DMS 273 (cell line): Measurements from ENCODE around the gene MREG.
"Not testable (repeated sequence)": the region's sequence is repeated elsewhere in the genome, so short reads cannot be mapped to it uniquely, and the experiment has no call there.

Experiments
- DNase-seq: peaks from one replicate; lab custom pipeline; 2025; ENCODE audit not compliant: unreplicated experiment; lab: John Stamatoyannopoulos, UW

Gene MREG

DNA sequence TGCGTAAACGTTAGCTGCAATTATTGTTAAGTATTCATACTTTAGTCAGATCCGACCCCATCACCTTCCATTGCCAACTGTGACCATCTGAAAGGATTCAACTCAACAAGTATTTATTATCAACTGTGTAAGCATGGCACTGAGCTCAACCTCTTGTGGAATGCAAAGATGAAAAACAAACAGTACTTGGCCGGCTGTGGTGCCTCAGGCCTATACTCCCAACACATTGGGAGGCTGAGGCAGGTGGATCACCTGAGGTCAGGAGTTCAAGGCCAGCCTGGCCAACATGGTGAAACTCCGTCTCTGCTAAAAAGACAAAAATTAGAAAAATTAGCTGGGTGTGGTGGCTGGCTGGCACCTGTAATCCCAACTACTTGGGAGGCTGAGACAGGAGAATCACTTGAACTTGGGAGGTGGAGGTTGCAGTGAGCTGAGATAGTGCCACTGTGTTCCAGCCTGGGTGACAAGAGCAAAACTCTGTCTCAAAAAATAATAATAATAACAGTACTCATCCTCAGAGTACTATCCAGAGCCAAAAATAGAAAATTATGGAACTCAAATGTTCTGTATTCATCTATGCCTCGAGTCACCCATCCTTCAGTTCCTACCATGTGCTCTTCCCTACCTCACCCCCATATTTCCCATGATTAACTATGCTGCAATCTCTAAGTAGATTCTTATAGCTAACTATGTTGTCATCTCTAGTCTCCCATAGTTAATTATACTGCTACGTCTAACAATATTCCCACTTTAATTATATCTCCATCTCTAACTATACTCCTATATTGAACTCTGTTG lies 8.6 kb upstream of the MREG start:
- DNase-seq, result no peak

DNA sequence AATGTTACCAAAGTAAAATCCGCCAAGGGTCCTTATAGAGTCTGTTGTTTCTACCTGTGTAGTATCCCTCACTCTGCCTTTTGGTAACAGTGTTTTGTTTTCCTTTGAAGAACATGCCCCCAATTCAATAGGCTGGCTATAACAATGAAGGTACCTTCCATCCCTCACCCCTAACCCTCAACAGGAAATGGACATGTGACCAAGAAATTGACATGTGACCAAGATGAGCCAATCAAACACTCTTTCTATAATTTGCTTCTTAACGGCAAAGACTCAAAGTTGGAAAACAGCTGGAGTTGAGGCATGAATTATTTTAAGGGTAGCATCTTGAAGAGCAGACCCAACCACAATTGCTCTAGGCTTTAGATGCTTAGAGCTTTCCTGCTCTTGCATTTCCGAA lies 5.4 kb upstream of the MREG start:
- no peak for DNase-seq

DNA sequence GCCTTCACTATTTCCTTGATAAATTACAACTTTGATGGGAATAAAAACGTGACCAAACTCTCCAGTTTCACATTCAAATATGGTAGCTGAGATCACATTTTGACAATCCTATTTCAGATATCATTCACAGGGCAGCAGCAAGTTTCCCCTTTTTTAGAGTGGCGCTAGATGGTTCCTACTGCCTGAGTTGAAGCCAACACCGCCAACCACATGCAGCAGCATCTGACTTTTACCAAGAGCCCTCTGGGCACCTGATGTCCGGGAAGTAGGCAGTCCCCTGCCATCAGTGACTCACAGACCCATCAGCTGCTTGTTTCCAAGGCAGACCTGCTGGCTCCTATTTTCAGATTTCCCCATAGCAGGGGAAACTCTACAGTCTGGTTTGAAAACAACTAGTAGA lies 4.0 kb upstream of the MREG start:
- peak; percentile 70 for DNase-seq

DNA sequence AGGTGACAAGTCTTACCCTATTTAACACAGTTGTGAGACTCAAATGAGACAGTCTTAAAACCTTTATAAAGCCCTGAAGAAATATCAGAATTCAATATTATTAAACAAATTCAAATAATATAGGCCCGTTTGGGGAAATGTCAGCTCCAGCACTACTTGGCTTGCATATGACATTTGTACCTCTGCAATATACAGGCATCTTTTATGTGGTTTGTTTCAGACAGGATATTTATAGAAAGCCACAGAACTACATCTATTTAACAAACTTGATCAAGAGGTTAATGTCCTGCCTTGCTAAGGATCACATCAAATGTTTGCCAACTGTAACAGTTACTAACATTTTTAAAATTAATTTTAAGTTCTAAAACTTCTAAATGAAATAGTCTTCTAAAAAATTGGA lies 3.2 kb upstream of the MREG start:
- DNase-seq, result no peak

DNA sequence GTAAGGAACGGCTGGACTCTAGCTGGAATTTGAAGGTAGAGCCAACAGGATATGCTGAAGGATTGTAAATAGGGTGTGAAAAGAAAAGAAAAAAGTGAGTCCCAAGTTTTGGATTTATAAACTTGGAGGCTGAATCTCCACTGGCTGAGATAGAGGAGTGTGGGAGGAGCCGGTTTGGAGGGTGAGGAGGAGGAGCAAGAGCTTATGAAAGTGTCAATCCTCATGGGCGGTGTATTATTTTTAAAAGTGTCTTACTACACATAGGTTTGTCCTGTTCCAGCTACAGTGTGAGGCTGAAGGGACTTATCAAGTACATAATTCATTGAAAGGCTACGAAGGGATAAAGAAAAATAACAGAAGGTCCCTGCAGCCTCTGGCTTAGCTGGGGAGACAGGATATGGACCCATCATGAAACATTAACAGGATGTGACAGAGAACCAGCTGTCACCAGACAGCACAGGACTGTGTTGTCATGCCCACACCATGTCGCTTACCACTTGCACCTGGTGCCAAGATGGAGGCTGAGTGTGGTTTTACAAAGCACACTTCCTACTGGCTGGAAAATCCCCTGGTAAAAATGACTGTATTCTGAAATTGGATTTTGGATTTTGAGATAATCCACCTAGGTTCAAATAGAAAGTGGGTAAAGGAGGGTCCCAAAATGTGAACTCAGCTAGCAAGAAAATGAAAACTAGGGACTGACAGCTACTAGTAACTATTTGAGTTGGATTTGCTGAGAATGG lies 2.5 kb upstream of the MREG start:
- DNase-seq, result peak; percentile 56

DNA sequence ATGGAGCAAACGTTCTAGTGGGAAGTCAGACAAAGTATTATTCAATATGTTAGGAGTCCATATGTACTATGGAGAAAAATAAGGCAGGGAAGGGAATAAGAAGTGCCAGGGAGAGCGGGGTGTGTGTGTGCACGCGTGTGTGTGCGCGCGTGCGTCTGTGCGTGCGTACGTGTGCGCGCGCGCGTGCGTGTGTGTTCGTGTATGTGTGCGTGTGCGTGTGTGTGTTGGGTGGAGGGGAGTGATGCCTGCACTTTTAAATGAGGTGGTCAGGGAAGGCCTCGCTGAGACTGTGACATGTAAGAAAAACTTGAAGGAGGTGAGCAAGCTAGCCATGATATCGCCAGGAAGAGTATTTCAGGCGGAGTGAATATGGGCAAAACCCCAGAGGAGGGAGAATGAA lies 1.6 kb upstream of the MREG start:
- no peak for DNase-seq

DNA sequence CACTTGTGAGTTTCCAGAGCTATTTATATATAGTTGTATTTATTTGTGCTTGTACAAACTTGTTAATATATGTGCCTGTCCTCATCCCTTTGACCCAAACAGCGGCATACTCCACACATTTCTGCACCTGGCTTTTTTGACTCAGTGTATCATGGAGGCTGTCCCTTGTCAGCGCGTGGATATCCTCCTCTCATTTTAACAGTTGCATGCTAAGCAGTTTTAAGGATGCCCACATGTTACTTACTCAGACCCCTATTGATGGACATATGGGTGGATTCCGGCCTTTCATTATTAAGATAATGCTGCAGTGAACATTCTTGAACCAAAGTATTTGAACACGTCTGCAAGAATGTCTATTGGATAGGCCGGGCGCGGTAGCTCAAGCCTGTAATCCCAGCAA lies 655 bp upstream of the MREG start:
- no peak for DNase-seq

DNA sequence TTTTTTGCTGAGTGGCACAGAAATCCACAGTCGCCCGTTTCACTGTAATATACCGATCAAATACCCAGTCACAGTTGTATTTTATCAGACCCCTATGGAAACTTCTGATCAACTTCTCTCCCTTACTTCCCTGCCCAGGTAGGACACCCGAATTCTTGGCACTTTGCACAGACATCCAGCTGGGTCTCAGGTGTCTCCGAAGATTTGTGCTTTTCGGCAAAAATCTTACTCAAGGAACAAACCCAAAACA lies 596 bp downstream of the MREG start:
- no peak for DNase-seq

DNA sequence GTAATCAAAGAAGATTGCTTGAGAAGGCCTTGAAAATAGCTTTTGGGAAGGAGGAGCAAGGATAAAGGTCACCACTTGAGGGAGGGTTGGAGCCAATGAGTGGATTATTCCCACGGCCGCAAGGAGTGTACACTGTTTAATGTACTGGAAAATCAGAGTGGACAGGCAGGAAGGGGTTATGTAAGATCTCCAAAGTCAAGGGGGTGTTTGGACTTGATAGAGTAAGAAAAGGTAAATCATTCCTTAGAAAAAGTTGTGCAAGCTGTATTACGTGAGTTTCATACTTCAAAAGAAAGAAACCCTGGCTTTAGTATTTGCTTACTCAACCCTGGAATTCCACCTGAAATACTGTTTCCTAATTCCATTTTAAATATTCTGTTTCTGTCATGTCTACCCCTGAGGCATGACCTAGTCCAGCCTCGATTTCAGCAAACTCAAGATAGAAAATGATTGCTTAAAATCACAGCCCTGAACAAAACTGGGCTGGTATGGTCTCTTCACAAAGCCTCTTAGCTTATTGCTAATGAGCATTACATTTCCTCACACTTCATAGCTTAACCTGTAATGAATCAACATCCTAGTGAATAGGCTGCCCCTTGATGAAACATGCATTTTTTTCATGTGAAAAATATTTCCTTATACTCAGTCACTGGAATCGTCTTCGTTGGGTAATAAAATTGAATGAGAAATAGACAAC lies 1.1 kb downstream of the MREG start:
- DNase-seq, result peak; percentile 56

DNA sequence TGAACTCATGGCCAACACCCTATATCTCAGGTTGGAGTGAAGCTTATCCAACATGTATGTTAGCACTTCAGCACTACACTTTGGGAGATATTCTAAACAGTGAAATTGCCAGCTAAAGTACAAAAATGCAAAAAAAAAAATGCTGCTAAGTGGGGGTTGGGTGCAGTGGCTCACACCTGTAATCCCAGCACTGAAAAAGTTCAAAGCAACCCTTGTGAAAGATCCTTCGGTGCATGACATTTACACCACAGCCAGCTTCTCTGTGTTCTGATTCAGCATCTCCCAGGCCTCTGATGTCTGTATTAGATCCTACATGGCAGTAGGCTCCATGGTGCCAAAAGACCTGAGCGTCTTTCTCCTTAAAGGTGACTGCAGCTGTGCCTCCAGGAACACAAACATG lies 4.1 kb downstream of the MREG start:
- not testable (repeated sequence) for DNase-seq

DNA sequence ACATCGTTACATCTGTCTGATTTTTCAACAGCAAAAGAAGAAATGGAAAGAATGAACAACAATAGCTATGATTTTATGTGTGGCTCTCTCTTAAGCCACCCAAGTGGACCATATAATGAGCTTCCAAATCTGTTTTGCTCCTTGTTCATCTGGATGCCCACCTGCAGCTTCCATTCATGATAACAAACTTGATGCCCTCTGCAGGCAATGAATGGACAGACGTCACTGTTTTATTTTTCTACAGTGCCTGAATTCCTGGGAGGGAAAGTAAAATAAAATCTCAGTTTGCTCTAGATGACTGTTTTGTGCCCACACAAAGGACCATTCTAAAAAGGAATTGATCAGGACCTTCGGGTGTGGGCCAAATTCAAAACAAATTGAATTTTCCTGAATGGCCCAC lies 5.0 kb downstream of the MREG start:
- peak; percentile 10 for DNase-seq

DNA sequence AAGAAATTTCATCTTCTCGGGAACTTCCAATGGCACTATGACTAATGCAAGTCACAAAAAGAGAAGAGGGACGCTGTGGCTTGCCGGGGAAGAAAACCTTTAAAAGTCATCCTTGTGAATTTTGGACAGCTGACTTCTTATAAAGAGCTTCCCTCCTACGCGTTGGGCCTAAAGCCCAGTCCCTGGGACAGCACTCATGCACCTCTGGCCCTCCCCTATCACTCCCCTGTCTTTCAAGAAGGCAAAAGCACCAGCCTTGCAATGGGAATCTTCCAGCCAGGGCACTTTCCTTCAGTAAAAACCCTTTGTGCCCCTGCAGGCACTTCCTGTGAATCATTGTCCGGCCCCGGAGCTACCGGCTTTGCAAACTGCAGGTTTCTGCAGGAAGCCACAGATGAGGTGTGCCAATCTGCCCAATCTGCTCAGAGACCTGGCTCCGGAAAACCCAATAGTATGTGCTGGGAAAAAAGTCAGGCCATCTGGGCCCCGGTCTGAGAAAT lies 7.1 kb downstream of the MREG start:
- DNase-seq, result peak; percentile 79

DNA sequence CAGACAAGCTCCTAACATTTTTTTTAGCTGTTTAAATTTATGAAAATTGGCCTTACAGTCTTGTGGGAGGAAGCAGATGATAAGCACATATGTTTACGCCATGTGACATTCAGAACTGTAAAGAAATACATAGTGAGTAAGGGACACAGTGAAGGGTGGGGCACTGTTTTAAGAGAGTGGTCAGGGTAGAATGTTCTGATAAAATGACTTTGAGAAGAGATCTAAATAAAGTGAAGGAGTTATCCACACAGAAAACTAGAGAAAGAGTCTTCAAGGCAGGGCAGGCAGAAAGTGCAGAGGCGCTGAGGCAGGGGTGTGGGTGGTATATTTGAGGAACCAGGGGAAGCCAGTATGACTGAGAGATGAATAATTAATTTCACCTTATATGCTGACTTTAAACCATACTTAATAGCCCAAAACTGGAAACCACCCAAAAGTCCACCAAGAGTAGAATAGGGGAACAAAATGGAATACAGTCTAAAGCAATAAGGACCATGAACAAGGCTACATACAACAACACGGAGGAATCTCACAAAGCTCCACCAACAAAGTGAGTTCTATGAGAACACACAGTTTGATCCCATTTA lies 8.6 kb downstream of the MREG start:
- DNase-seq, result no peak

DNA sequence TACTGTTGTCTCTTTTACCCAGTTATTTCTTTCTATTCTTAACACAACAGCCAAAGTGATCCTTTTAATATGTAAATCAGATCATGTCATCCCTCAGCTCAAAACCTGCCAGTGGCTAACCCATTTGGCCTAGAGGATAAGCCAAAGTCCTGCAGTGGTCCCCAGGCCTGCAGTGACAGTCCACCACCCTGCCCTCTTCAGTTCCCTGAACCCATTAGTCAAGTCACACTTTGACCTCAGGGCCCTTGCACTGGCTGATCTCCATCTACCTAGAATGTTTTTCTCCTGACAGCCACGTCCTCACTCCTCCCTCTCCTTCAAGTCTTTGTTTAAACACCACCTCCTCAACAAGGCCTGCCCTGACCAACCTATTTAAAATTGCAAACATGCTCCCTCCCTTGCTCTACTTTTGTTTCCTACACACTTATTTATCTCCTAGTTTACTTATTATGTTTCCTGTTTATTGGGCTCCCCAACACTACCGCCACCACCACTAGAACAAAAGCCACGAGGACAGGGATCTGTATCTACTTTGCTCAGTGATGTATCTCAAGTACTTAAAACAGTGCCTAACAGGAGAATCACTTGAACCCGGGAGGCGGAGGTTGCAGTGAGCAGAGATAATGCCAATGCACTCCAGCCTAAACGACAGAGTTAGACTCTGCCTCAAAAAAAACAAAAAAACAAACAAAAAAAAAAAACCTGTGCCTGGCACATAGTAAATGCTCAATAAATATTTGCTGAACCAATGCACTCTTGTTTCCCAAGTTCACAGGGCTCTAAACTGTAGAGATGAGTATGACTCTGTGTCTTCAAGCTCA lies 9.3 kb downstream of the MREG start:
- DNase-seq, result no peak

DNA sequence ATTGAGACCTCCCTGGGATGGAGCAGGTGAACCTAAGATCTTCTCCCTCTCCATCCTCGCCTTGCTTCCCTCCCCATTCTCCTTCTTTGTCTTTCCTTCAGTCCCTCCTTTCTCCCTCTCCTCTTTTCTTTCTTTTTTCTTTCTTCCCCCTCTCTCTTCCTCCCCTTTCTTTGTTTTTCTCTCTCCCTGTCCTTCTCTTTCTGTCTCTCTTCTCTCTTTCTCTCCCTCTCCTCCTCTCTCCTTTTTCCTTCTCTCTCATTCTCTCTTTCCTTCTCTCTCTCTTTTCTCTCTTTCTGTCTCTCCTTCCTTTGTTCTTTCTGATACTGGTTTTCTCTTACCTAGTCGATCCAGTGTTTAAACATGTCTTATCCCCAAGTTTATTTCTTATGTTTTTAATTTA lies 10.7 kb downstream of the MREG start:
- no peak for DNase-seq

DNA sequence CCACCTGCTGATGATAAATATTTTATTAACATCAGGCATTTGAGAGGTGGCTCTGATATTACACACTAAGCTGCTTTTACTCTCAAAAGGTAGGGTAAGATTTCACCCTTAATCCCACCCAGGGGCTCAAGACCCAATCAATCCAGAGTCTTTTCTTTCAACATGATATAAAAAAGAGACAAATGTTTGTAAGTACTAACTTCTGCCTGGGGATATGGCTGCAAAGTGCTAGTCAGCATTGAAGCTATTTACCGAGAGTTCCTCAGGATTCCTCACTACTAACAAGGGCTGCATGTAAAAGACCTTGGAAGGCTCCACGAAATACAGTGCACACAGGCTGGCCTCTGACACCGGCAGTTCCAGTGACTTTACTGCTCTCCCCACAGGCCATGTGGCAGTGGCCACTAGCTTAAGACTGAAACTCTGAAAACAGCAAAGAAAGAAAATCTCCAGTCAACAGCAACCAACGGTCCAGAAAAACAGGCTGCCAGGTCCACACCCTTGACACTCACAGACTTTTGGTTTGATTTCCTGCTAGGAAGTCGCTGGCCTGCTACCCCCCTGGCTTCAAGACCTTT lies 11.2 kb downstream of the MREG start:
- DNase-seq, result no peak

DNA sequence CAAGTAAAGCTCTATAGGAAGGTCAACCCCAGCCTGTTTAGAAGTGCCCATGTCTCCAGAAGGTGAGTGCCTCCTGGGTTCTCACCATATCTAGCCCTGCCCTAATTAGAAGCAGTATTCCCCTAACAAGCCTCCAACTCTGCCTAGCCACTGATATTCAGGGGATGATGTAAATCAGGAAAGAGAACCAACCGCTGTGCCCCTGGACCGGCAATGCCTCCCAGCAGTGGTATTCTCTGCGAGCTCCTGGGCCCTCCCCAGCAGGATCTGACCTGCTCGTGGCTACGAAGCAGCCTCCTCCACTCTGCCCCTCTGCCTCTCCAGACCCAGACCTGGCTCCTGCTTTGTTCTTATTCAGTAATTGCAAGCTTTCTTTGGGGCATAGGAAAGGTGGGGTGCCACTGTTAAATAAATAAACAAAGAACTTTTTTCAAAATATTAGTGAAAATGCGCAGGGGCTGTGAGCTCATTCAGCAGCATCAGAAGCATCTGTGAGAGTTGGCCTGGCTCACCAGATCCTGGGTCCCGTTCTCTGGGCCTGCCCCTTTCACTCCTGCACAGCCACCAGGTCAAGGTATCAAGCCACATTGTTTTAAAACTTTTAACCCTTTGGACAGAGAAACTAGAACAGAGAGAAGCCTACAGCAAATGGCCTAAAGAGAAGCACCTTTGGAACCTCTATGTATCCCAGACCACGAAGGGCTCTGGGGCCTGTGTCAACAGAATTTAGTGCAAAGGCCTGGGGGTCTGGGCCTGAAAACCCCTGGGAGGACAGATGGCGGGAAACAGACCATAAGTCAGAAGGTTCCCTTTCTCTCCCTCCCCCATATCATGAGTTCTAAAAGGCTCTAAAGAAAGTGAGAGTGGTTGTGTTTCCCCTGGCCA lies 11.9 kb downstream of the MREG start:
- peak; percentile 25 for DNase-seq

DNA sequence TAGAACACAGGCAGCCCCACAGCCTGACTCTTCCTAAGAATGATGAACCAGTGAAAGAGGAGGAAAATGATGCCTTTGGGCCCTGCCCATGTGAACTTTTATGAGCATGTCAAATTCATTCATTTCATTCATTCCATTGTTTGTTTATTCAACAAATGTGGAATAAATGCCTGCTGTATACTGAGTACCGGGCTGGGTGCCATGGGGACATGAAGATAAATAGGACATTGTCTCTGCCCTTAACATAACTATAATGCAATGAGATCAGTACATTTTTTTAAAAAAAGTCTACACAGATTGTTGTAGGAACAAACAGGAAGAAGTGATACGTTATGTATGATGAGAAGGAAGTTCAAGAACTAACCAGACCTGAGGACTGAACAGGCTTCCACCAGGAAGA lies 14.7 kb downstream of the MREG start:
- no peak for DNase-seq

DNA sequence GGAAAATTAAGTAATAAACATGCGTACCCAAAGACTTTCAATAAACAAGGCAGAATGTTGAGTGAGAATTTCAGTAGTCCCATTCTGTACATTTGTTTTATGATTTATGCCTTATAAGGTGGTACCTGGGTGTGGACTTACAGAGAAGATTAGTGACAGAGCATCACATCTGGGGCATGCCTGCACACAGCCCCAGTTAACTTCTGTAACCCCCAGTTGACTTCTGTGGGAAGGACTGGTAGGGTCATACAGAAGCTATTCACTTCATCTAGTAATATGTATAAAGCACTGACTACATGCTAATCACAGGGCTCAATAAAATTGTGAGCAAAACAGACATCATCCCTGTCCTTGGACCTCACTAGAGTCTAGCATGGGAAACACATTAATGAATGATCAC lies 16.1 kb downstream of the MREG start:
- DNase-seq, result no peak

DNA sequence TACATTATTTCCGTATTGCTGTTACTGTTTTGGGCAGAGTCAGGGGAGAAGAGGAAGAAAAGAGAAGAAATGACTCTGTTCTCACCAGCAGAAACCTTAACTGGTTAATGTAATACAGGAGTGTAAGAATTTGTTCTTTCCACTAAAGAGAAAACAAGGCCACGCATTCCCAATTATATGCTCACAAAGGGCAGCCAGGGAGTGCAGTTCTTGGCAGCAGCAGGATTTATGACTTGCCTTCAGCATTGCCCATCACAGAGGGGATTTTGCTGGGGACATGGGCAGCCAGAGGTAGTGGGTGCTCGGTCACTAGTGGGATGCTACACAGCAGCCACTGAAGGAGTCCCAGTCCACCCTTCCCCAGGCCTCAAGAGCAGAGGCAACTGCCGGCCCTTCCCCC lies 18.4 kb downstream of the MREG start:
- no peak for DNase-seq
